Stromal cell of bone marrow (primary cell): ENCODE results near the gene HPRT1.

Experiments
- DNase-seq: peaks from one replicate; pipeline ENCODE4 v3.0.0-alpha.2; 2012; ENCODE audit warnings: low read depth

The HPRT1 gene

GRCh38 chrX:134544135-134544512, 84.2 kb downstream of the HPRT1 start:
- no peak for DNase-seq

GRCh38 chrX:134544513-134545151, 84.7 kb downstream of the HPRT1 start:
- no peak for DNase-seq

GRCh38 chrX:134545510-134545909, 85.5 kb downstream of the HPRT1 start:
- DNase-seq, result no peak

GRCh38 chrX:134546187-134546586, 86.2 kb downstream of the HPRT1 start:
- no peak for DNase-seq

- no peak for DNase-seq
These were observed 87.2 kb downstream of the HPRT1 start for GRCh38 chrX:134547047-134547679.

- no peak for DNase-seq
These were observed 88.6 kb downstream of the HPRT1 start for GRCh38 chrX:134548257-134549201.
